Activated CD4-positive, CD25-positive, alpha-beta regulatory T cell treated with anti-CD3 and anti-CD28 coated beads, Interleukin-2, amount 50 U/mL, for 72 hours (primary cell): ENCODE data around the gene TRIP6.
A peak's percentile ranks its signal among the peaks of the same experiment; 100 is the strongest.

Experiments used
- DNase-seq: peaks from one replicate; pipeline ENCODE4 v3.0.0; 2021

The TRIP6 gene

GRCh38 chr7:100867040-100867775 is at the start of gene TRIP6:
Gene TRIP6 (plus strand): TSS chr7:100867387. CDS start chr7:100867498, 111 bp downstream.
- DNase-seq = peak; percentile 53

- DNase-seq = no peak
Measured at GRCh38 chr7:100818366-100818765, 48.8 kb upstream of the TRIP6 start.

GRCh38 chr7:100818825-100819224 is 48.4 kb upstream of the TRIP6 start:
- no peak for DNase-seq

- no peak for DNase-seq
Measured at GRCh38 chr7:100819586-100819985, 47.6 kb upstream of the TRIP6 start.

- no peak for DNase-seq
Measured at GRCh38 chr7:100822236-100823139, 44.7 kb upstream of the TRIP6 start.

- DNase-seq = no peak
Measured at GRCh38 chr7:100823140-100823525, 44.1 kb upstream of the TRIP6 start.

GRCh38 chr7:100823534-100823933 is 43.7 kb upstream of the TRIP6 start:
- no peak for DNase-seq

- no peak for DNase-seq
Measured at GRCh38 chr7:100824499-100825214, 42.5 kb upstream of the TRIP6 start.

GRCh38 chr7:100825215-100825671 is 41.9 kb upstream of the TRIP6 start:
- DNase-seq = no peak

GRCh38 chr7:100825751-100826513 is 41.3 kb upstream of the TRIP6 start:
- DNase-seq = no peak

- no peak for DNase-seq
Measured at GRCh38 chr7:100826514-100827329, 40.5 kb upstream of the TRIP6 start.

GRCh38 chr7:100827330-100828226 is 39.6 kb upstream of the TRIP6 start, which contains the start of gene EPHB4:
Gene EPHB4 (minus strand): TSS chr7:100827523. CDS start chr7:100827030, 493 bp downstream.
- DNase-seq = no peak

- DNase-seq = no peak
Measured at GRCh38 chr7:100829150-100829716, 38.0 kb upstream of the TRIP6 start.

- DNase-seq = no peak
Measured at GRCh38 chr7:100830396-100830795, 36.8 kb upstream of the TRIP6 start.

- no peak for DNase-seq
Measured at GRCh38 chr7:100832281-100832633, 34.9 kb upstream of the TRIP6 start.

- DNase-seq = no peak
Measured at GRCh38 chr7:100835903-100836811, 31.0 kb upstream of the TRIP6 start.

GRCh38 chr7:100836812-100837098 is 30.4 kb upstream of the TRIP6 start:
- no peak for DNase-seq

- DNase-seq = peak; percentile 69
Measured at GRCh38 chr7:100837099-100837836, 29.9 kb upstream of the TRIP6 start.
